IMR-90 (cell line): ENCODE results near the gene ABHD5. TPM values are rescaled to one million over a fixed set of nuclear protein-coding genes. Genes with fewer than 3 reads are reported as not detected.
A peak's percentile ranks its signal among the peaks of the same experiment; 100 is the strongest.

Experiments used
- ATAC-seq: fragments of 200-7000 bp; cut with Tn5 transposase; 2 replicates; pipeline ENCODE4 v1.9.1; 2020; ENCODE audit warnings: low read depth, mild to moderate bottlenecking, moderate library complexity
- BruUV-seq: library from RNA; stranded (reverse); fragments of 400-500 nt; replicated peaks from 2 replicates; lab custom pipeline; 2021; lab: Mats Ljungman, UMichigan
- CTCF ChIA-PET: fragments of 300-600 bp; formaldehyde crosslinking; extraction: SDS; loops from one replicate; lab custom pipeline; 2021; ENCODE audit warnings: antibody characterized with exemption; lab: Yijun Ruan, JAX
- POLR2A ChIA-PET: fragments of 300-600 bp; sonication (Branson Sonifier 250); formaldehyde crosslinking; loops from one replicate; lab custom pipeline; 2022; ENCODE audit warnings: antibody characterized with exemption; ENCODE audit not compliant: unreplicated experiment; lab: Charles Lee
- DNase-seq: peaks from one replicate; pipeline ENCODE4 v3.0.0; 2013
- H2AFZ ChIP-seq: replicated peaks from 2 replicates; pipeline ENCODE3; 2013; ENCODE audit warnings: low read length, mild to moderate bottlenecking; ENCODE audit not compliant: poor library complexity
- H2AK5ac ChIP-seq: 2 replicates; pipeline ENCODE4 v1.6.1; 2013; ENCODE audit warnings: low read depth, low read length, inconsistent platforms
- H2AK9ac ChIP-seq: replicated peaks from 2 replicates; pipeline ENCODE3; 2013; ENCODE audit warnings: mild to moderate bottlenecking, low read depth, low read length, moderate library complexity; ENCODE audit not compliant: poor library complexity
- H2BK120ac ChIP-seq: 2 replicates; pipeline ENCODE4 v1.6.1; 2013; ENCODE audit warnings: low read depth, low read length, inconsistent platforms
- H2BK15ac ChIP-seq: 3 replicates; pipeline ENCODE4 v1.6.1; 2013; ENCODE audit warnings: low read depth, low read length, inconsistent platforms
- H2BK20ac ChIP-seq: 2 replicates; pipeline ENCODE4 v1.6.1; 2013; ENCODE audit warnings: low read depth, mild to moderate bottlenecking, inconsistent platforms, low read length, moderate library complexity
- H2BK5ac ChIP-seq: 2 replicates; pipeline ENCODE4 v1.6.1; 2013; ENCODE audit warnings: mild to moderate bottlenecking, low read depth, low read length, inconsistent platforms; ENCODE audit not compliant: poor library complexity, severe bottlenecking
- H3K14ac ChIP-seq: replicated peaks from 2 replicates; pipeline ENCODE4 v1.6.1; 2013; ENCODE audit warnings: low read depth, low read length, inconsistent platforms
- H3K18ac ChIP-seq: 2 replicates; pipeline ENCODE4 v1.6.1; 2013; ENCODE audit warnings: low read depth, low read length, control low read depth
- H3K23ac ChIP-seq: 2 replicates; pipeline ENCODE4 v1.6.1; 2013; ENCODE audit warnings: low read depth, low read length, inconsistent platforms
- H3K27ac ChIP-seq: 2 replicates; pipeline ENCODE4 v1.5.1; 2013; ENCODE audit warnings: mild to moderate bottlenecking, control low read depth, low read length; ENCODE audit not compliant: insufficient read depth
- H3K27me3 ChIP-seq: 2 replicates; pipeline ENCODE4 v1.6.1; 2013; ENCODE audit warnings: low read length; ENCODE audit not compliant: control insufficient read depth, insufficient read depth
- H3K36me3 ChIP-seq: 2 replicates; pipeline ENCODE4 v1.6.1; 2013; ENCODE audit warnings: low read length, mixed read lengths; ENCODE audit not compliant: control insufficient read depth, insufficient read depth
- H3K4ac ChIP-seq: 2 replicates; pipeline ENCODE4 v1.6.1; 2013; ENCODE audit warnings: low read depth, low read length, inconsistent platforms
- H3K4me1 ChIP-seq: 2 replicates; pipeline ENCODE4 v1.6.1; 2013; ENCODE audit warnings: low read length, mixed read lengths; ENCODE audit not compliant: control insufficient read depth, insufficient read depth
- H3K4me2 ChIP-seq: 2 replicates; pipeline ENCODE4 v1.6.1; 2013; ENCODE audit warnings: low read depth, mild to moderate bottlenecking, control low read depth, low read length, moderate library complexity
- H3K4me3 ChIP-seq: 2 replicates; pipeline ENCODE4 v1.5.1; 2013; ENCODE audit warnings: low read depth, mild to moderate bottlenecking, control low read depth, low read length, moderate library complexity; ENCODE audit not compliant: insufficient read depth
- H3K56ac ChIP-seq: 2 replicates; pipeline ENCODE4 v1.6.1; 2013; ENCODE audit warnings: low read length, inconsistent platforms; ENCODE audit not compliant: insufficient read depth; ENCODE audit errors: extremely low read depth
- H3K79me1 ChIP-seq, 2 experiments: 2 replicates each; pipeline ENCODE4 v1.6.1; 2013; ENCODE audit warnings: low read length in 2 of 2, inconsistent platforms in 1 of 2, low read depth in 1 of 2
- H3K9ac ChIP-seq: 2 replicates; pipeline ENCODE4 v1.6.1; 2013; ENCODE audit warnings: low read depth, low read length, control low read depth
- H3K9me1 ChIP-seq: 2 replicates; pipeline ENCODE4 v1.6.1; 2013; ENCODE audit warnings: low read length, inconsistent platforms; ENCODE audit not compliant: insufficient read depth
- H3K9me3 ChIP-seq: 2 replicates; pipeline ENCODE4 v1.6.1; 2013; ENCODE audit warnings: low read length; ENCODE audit not compliant: control insufficient read depth, insufficient read depth
- H4K20me1 ChIP-seq: 2 replicates; pipeline ENCODE4 v1.6.1; 2013; ENCODE audit warnings: low read length, inconsistent platforms; ENCODE audit not compliant: insufficient read depth
- H4K5ac ChIP-seq: 2 replicates; pipeline ENCODE4 v1.6.1; 2013; ENCODE audit warnings: mild to moderate bottlenecking, low read depth, low read length, control low read depth
- H4K8ac ChIP-seq, 2 experiments: 2 replicates each; pipeline ENCODE4 v1.6.1; 2013; ENCODE audit warnings: low read depth in 2 of 2, low read length in 2 of 2, control low read depth in 1 of 2, inconsistent platforms in 1 of 2
- H4K91ac ChIP-seq: 2 replicates; pipeline ENCODE4 v1.6.1; 2013; ENCODE audit warnings: low read depth, low read length, inconsistent platforms; ENCODE audit not compliant: insufficient read depth
- FOS ChIP-seq: fragments of 150-350 bp; IDR thresholded peaks from 2 replicates; pipeline ENCODE4 v1.6.1; 2016; ENCODE audit warnings: low read depth, low read length
- MAFK ChIP-seq: IDR thresholded peaks from 2 replicates; pipeline ENCODE4 v1.6.1; 2012; ENCODE audit warnings: low read depth, low read length, improper control_type of control experiment
- NFE2L2 ChIP-seq: fragments of 150-350 bp; IDR thresholded peaks from 2 replicates; pipeline ENCODE4 v1.6.1; 2016; ENCODE audit warnings: low read depth, mild to moderate bottlenecking, low read length
- RFX5 ChIP-seq: IDR thresholded peaks from 2 replicates; pipeline ENCODE4 v1.8.0; 2012; ENCODE audit warnings: low read depth, mild to moderate bottlenecking, low read length, moderate library complexity
- WGBS, 2 experiments: methylation state at CpG; one replicate each; pipeline versions ENCODE4 v1.1.5 to v1.1.7; 2013; ENCODE audit warnings: missing lambda C conversion rate in 2 of 2; ENCODE audit not compliant: insufficient read length in 1 of 2; ENCODE audit errors: extremely low coverage in 2 of 2; 5-methylcytosine and 5-hydroxymethylcytosine counted together
- dilution Hi-C: fragments of 300-500 bp; cut with HindIII; formaldehyde crosslinking; loops from one replicate; pipeline ENCODE4 v1.14.3; 2018; ENCODE audit warnings: low sequenced_read_pairs; ENCODE audit not compliant: unreplicated experiment
- in situ Hi-C: fragments of 300-500 bp; cut with MboI; formaldehyde crosslinking; loops from 3 replicates; pipeline ENCODE4 v1.14.3; 2019; ENCODE audit warnings: low sequenced_read_pairs, inconsistent platforms, mixed read lengths
- intact Hi-C: fragments of 100-400 bp; cut with micrococcal nuclease; formaldehyde crosslinking; loops from 2 replicates; pipeline ENCODE4 v1.10.0; 2022
- polyA plus RNA-seq, 3 experiments: library from polyadenylated mRNA; depleted of rRNA; stranded (reverse); fragments of >200 nt; gene quantifications; 2 replicates each; pipeline ENCODE4 v1.2.3, GENCODE V29; 2012; ENCODE audit warnings: low replicate concordance in 1 of 3
- total RNA-seq: library from RNA; depleted of rRNA; stranded (reverse); fragments of >200 nt; gene quantifications from 2 replicates; pipeline ENCODE4 v1.2.3, GENCODE V29; 2012

Gene ABHD5
- total and polyA plus RNA-seq, 2 of the 4 experiments (the other 2 are of a cell fraction): 15.8 to 33.2 TPM

GRCh38 chr3:43696881-43697280, 6.1 kb downstream of the ABHD5 start:
- WGBS, 2 experiments: no CpG with 5 or more reads among the region's 1 CpG
- CTCF ChIA-PET: interaction anchor here (1.5 kb wide), 1 partner anchor 10 kb away, joined by 8 read pairs; no protein-coding TSS in a partner anchor
- ATAC-seq: no peak

More at GRCh38 chr3:43696881-43697280, 6.1 kb downstream of the ABHD5 start:
- POLR2A ChIA-PET: no interaction called here
- Histone ChIP-seq H3K23ac (peak overlapping the region; percentile 64), H4K5ac (peak overlapping the region; percentile 90), H3K9ac (no peak overlapping the region), H3K4me1 (peaks cover 6% of the 10 kb centered on the region), H3K14ac (peak overlapping the region; percentile 80; the same call in 1 of the 2 replicates), H4K91ac (no peak overlapping the region; the same call in 1 of the 2 replicates), H3K4ac (peak overlapping the region; percentile 39; the same call in 1 of the 2 replicates), H2AFZ (no peak overlapping the region), H3K4me3 (no peak overlapping the region), H3K79me1 (peaks cover 20 to 62% of the 10 kb centered on the region in 2 experiments), H4K20me1 (no peaks in the 10 kb centered on the region; the same call in 1 of the 2 replicates), H3K36me3 (peaks cover 17% of the 10 kb centered on the region), H3K4me2 (0 out of 2 replicates have a peak overlapping the region, but pooled peaks have one; percentile 54), H3K9me3 (no peaks in the 10 kb centered on the region), H3K56ac (no peak overlapping the region), H2BK15ac (0 out of 3 replicates have a peak overlapping the region, but pooled peaks have one; percentile 70), H2AK5ac (peak overlapping the region; percentile 80; the same call in 1 of the 2 replicates), H3K18ac (peak overlapping the region; percentile 98), H2BK5ac (no peak overlapping the region), H3K9me1 (peaks cover 17% of the 10 kb centered on the region), H2AK9ac (no peak overlapping the region), H4K8ac (peak overlapping the region in 1 of 2 experiments; percentile 63; a peak in 2 of 4 replicates), H3K27me3 (no peaks in the 10 kb centered on the region), H2BK120ac (no peak overlapping the region), H3K27ac (peak overlapping the region; percentile 46; the same call in 1 of the 2 replicates), H2BK20ac (peak overlapping the region; percentile 59)
- DNase-seq: no peak
- intact Hi-C loops (no loop called here), in situ Hi-C loops (no loop called here), dilution Hi-C loops (no loop called here)
- no TSS peak for BruUV-seq
- no peak for TF ChIP-seq FOS
- TF ChIP-seq RFX5: no peak
- no peak for TF ChIP-seq NFE2L2
- TF ChIP-seq MAFK: no peak
